ENCODE results near the gene LARP4. TPM values are rescaled to one million over a fixed set of nuclear protein-coding genes. Genes with fewer than 3 reads are reported as not detected.
"Not testable (repeated sequence)": the region's sequence is repeated elsewhere in the genome, so short reads cannot be mapped to it uniquely, and the experiment has no call there.

The LARP4 gene
- total RNA-seq, 1 donor from 2014 or later: 58.0 TPM

DNA sequence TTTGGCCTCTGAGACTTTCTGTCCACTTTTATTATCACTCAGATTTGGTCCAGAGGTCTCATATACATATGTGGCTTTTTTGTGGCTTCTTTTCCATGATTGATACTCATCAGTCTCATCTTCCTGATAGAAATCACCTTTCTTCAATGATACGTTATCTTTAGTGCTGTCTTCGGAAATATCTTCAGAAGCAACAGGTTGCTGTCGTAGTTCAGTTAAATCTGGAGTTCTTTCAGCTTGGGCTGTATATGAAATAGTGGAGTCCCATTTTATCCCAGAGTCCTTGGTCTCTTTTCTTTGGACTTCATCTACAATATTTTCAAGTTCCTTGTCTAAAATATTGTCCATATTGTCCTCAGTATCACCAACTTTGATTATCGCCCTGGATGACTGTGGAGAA is 45.3 kb upstream of the LARP4 start:
- Mint-ChIP-seq H3K36me3 (ENCODE audit: low read depth) (no peaks in the 10 kb centered on the region), H3K27ac (ENCODE audit: unreplicated experiment) (no peak overlapping the region), H3K4me1 (no peaks in the 10 kb centered on the region), H3K4me3 (no peak overlapping the region), H3K27me3 (ENCODE audit: low read depth) (no peaks in the 10 kb centered on the region), H3K9me3 (no peaks in the 10 kb centered on the region)
- TF ChIP-seq, protein P1, sequence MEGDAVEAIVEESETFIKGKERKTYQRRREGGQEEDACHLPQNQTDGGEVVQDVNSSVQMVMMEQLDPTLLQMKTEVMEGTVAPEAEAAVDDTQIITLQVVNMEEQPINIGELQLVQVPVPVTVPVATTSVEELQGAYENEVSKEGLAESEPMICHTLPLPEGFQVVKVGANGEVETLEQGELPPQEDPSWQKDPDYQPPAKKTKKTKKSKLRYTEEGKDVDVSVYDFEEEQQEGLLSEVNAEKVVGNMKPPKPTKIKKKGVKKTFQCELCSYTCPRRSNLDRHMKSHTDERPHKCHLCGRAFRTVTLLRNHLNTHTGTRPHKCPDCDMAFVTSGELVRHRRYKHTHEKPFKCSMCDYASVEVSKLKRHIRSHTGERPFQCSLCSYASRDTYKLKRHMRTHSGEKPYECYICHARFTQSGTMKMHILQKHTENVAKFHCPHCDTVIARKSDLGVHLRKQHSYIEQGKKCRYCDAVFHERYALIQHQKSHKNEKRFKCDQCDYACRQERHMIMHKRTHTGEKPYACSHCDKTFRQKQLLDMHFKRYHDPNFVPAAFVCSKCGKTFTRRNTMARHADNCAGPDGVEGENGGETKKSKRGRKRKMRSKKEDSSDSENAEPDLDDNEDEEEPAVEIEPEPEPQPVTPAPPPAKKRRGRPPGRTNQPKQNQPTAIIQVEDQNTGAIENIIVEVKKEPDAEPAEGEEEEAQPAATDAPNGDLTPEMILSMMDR (conservative IDR thresholded peaks at IDR 0.05): no peak
- DNase-seq (ENCODE audit: low read depth, low spot score): no peak

DNA sequence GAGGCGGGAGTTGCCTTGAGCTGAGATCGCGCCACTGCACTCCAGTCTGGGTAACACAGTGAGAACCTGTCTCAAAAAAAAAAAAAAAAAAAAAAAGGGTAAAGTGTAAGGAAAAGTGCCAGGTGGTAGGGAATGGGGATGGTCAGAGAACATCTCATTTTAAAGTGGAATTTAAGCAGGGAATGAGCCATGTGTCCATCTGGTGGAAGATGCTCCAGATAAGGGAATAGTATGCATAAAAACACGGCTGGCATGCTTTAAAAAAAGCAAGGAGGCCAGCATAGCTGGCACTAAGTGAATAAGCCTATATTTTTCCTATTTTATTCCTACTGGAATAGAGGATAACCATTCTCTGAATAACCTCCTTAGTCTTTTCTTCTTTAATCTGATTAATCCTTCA is 38.0 kb upstream of the LARP4 start:
- DNase-seq (ENCODE audit: low read depth, low spot score): no peak
- H3K4me3 Mint-ChIP-seq: no peak overlapping the region
- H3K27me3 Mint-ChIP-seq (ENCODE audit: low read depth): no peaks in the 10 kb centered on the region
- TF ChIP-seq, protein P1 (conservative IDR thresholded peaks at IDR 0.05): no peak
- peaks cover 5% of the 10 kb centered on the region for H3K4me1 Mint-ChIP-seq
- H3K9me3 Mint-ChIP-seq: no peaks in the 10 kb centered on the region
- no peak overlapping the region for H3K27ac Mint-ChIP-seq (ENCODE audit: unreplicated experiment)
- H3K36me3 Mint-ChIP-seq (ENCODE audit: low read depth): no peaks in the 10 kb centered on the region

DNA sequence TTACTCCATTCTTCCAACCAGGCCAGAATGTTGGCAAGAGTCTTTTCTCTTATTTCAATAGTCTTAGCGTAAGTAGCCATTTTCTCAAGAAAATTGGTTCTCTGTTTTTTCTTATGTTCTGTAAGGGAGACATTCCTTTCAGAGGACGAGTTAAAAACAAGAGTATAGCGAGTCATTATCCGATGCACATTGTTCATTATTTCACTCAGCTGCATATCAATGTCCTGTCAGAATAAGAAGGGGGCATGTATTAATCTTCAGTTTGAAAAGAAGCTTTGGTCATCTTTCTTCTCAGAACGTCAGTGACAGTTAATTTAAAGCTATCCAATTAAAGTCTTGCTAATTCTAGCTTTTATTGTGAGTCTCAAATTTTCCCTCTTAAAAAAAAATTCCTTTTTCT is 37.5 kb upstream of the LARP4 start:
- Mint-ChIP-seq H3K9me3 (no peaks in the 10 kb centered on the region), H3K4me1 (peaks cover 5% of the 10 kb centered on the region), H3K36me3 (ENCODE audit: low read depth) (no peaks in the 10 kb centered on the region), H3K27ac (ENCODE audit: unreplicated experiment) (no peak overlapping the region), H3K27me3 (ENCODE audit: low read depth) (no peaks in the 10 kb centered on the region), H3K4me3 (no peak overlapping the region)
- TF ChIP-seq, protein P1 (conservative IDR thresholded peaks at IDR 0.05): no peak
- no peak for DNase-seq (ENCODE audit: low read depth, low spot score)

DNA sequence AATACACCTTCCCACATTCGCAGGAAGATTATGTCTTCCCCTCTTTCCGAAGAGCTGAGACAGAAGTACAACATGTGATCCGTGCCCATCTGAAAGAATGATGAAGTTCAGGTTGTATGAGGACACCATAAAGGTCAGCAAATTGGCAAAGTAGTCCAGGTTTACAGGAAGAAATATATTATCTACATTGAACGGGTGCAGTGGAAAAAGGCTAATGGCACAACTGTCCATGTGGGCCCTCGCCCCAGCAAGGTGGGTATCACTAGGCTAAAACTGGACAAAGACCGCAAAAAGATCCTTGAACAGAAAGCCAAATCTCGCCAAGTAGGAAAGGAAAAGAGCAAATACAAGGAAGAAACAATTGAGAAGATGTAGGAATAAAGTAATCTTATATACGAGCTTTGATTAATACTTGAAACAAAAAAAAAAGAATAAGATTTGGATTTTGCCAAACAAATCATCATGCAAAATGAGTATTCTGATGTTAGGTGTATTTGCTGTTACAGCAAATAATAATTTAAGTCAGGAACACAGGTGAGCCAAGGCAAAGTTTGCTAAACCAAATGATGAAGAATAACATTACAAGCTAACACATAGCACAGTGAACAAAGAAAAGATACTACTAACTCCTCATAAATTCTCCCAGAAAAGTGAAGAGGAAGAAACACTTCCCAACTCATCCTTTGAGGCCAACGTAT is 34.8 kb upstream of the LARP4 start:
- no peak overlapping the region for H3K27ac Mint-ChIP-seq (ENCODE audit: unreplicated experiment)
- H3K9me3 Mint-ChIP-seq: no peaks in the 10 kb centered on the region
- no peaks in the 10 kb centered on the region for H3K27me3 Mint-ChIP-seq (ENCODE audit: low read depth)
- H3K36me3 Mint-ChIP-seq (ENCODE audit: low read depth): no peaks in the 10 kb centered on the region
- peaks cover 5% of the 10 kb centered on the region for H3K4me1 Mint-ChIP-seq
- H3K4me3 Mint-ChIP-seq: no peak overlapping the region
- no peak for DNase-seq (ENCODE audit: low read depth, low spot score)
- TF ChIP-seq, protein P1 (conservative IDR thresholded peaks at IDR 0.05): no peak

DNA sequence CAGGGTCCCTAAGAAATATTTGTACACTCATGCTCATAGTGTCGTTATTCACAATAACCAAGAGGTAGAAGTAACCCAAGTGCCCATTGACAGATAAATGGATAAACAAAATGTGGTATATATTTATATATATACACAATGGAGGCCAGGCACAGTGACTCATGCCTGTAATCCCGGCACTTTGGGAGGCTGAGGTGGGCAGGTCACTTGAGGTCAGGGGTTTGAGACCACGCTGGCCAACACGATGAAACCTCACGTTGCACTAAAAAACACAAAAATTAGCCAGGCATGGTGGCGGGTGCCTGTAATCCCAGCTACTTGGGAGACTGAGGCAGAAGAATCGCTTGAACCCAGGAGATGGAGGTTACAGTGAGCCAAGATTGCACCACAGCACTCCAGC is 30.0 kb upstream of the LARP4 start:
- H3K27me3 Mint-ChIP-seq (ENCODE audit: low read depth); H3K36me3 Mint-ChIP-seq (ENCODE audit: low read depth); H3K4me3 Mint-ChIP-seq; H3K4me1 Mint-ChIP-seq; H3K27ac Mint-ChIP-seq (ENCODE audit: unreplicated experiment); DNase-seq (ENCODE audit: low read depth, low spot score); H3K9me3 Mint-ChIP-seq: not testable (repeated sequence)

DNA sequence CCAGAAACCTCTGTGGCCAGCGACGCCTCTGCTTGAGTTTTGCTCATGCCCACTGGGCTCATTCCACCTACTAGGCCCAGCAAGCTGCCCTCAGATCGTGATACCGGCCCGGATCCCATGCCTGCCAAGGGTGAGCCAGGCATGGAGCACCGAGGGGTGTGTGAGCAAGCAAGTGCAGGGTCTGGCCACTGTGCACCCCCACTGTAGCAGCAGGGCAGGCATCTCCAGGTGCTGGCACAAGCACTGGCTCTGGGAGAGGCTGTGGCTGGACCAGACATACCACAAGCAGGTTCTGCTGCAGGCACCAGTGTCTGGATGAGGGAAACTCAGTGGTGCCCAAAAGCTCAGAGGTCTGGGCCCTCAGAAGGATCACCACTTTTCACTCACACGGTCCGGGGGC is 24.9 kb upstream of the LARP4 start:
- Mint-ChIP-seq H3K36me3 (ENCODE audit: low read depth) (no peaks in the 10 kb centered on the region), H3K27ac (ENCODE audit: unreplicated experiment) (no peak overlapping the region), H3K9me3 (no peaks in the 10 kb centered on the region), H3K27me3 (ENCODE audit: low read depth) (no peaks in the 10 kb centered on the region), H3K4me3 (no peak overlapping the region), H3K4me1 (no peaks in the 10 kb centered on the region)
- TF ChIP-seq, protein P1 (conservative IDR thresholded peaks at IDR 0.05): no peak
- DNase-seq (ENCODE audit: low read depth, low spot score): no peak

Data from neural crest cell (in vitro differentiated cells).